ENCODE results near the gene CNTNAP2.

DNA sequence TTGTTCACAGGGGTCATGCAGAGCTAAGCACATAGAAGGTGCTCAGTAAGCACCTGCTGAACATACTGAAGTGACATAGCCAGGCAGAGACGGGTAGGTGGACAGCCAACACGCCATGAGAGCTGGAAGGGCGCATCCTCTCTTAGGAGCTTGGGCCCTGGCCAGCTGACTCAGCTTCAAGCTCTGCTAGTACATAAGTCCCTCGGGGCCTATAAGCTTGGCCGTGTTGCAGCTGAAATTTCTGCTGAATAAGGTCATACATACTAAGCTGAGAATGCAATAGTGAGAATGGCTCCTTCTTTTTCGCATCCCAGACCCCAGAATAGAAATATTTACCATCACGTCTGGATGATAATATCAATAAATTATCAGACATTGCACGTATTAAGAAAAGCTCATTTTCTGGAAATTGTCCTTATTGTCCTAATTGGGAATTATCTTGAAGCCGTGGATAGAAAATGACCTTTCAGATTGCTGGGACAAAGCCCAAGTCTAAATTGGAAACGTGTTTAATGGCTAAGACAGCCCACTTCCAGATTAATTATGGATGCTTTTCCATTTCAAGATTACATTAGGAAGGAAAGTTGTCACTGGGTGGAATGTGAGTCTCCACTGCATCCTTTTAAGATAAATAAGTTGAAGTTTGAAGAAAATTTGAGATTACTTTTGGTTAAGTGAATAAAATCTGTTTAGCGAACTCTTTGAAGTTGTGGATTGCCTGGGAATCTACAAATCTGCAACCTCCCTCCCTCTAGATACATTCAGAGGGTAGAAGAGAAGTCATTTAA is 2186.9 kb downstream of the CNTNAP2 start:
- TF ChIP-seq ZNF274 (IDR thresholded peaks at IDR 0.05; ENCODE audit: low read depth, low read length) (no peak), YY1 (IDR thresholded peaks at IDR 0.05; ENCODE audit: insufficient read depth, insufficient read length) (no peak), SUZ12 (IDR thresholded peaks at IDR 0.05; ENCODE audit: extremely low read depth, insufficient read depth, insufficient read length) (no peak)
